GM23338 (cell line): ENCODE results near the gene OBSCN. TPM values are rescaled to one million over a fixed set of nuclear protein-coding genes. Genes with fewer than 3 reads are reported as not detected.

Experiments used
- ATAC-seq: fragments of 200-7000 bp; cut with Tn5 transposase; 3 replicates; pipeline ENCODE4 v1.9.1; 2020
- DNase-seq: peaks from one replicate; pipeline ENCODE4 v3.0.0-alpha.2; 2015; ENCODE audit warnings: low spot score
- H2AFZ ChIP-seq: fragments of 200-600 bp; sonication (generic); 2 replicates; pipeline ENCODE4 v1.8.0; 2016; ENCODE audit warnings: antibody characterized with exemption, mild to moderate bottlenecking, moderate library complexity
- H3F3A ChIP-seq: fragments of 200-600 bp; sonication (generic); replicated peaks from 2 replicates; pipeline ENCODE4 v1.8.0; 2017; ENCODE audit warnings: antibody characterized with exemption, mixed run types, low read depth
- H3K27ac ChIP-seq: fragments of 200-600 bp; sonication (generic); 2 replicates; pipeline ENCODE4 v1.6.1; 2016; ENCODE audit warnings: low read depth
- H3K27me3 ChIP-seq: fragments of 200-600 bp; sonication (generic); 2 replicates; pipeline ENCODE4 v1.8.0; 2016; ENCODE audit warnings: mild to moderate bottlenecking, mixed run types, moderate library complexity; ENCODE audit not compliant: insufficient read depth
- H3K36me3 ChIP-seq: fragments of 200-600 bp; sonication (generic); 2 replicates; pipeline ENCODE4 v1.8.0; 2016; ENCODE audit warnings: mild to moderate bottlenecking; ENCODE audit not compliant: insufficient read depth
- H3K4me1 ChIP-seq: fragments of 200-600 bp; sonication (generic); 2 replicates; pipeline ENCODE4 v1.8.0; 2016; ENCODE audit warnings: mild to moderate bottlenecking, moderate library complexity; ENCODE audit not compliant: insufficient read depth
- H3K4me2 ChIP-seq: fragments of 200-600 bp; sonication (generic); 2 replicates; pipeline ENCODE4 v1.7.1; 2017; ENCODE audit warnings: mixed run types
- H3K4me3 ChIP-seq: fragments of 200-600 bp; sonication (generic); 2 replicates; pipeline ENCODE4 v1.6.1; 2016; ENCODE audit warnings: mixed run types
- H3K79me2 ChIP-seq: fragments of 200-600 bp; sonication (generic); replicated peaks from 2 replicates; pipeline ENCODE4 v1.8.0; 2017; ENCODE audit warnings: mild to moderate bottlenecking; ENCODE audit not compliant: insufficient read depth
- H3K9me2 ChIP-seq: fragments of 200-600 bp; sonication (generic); 2 replicates; pipeline ENCODE4 v1.8.0; 2017; ENCODE audit not compliant: insufficient read depth
- H4K20me1 ChIP-seq: fragments of 200-600 bp; sonication (generic); replicated peaks from 2 replicates; pipeline ENCODE4 v1.8.0; 2017; ENCODE audit warnings: mild to moderate bottlenecking; ENCODE audit not compliant: insufficient read depth
- H3K27ac Mint-ChIP-seq: 2 replicates; pipeline ENCODE4 v1.8.0; 2020; ENCODE audit warnings: inconsistent platforms, mild to moderate bottlenecking, moderate library complexity, mixed read lengths
- H3K27me3 Mint-ChIP-seq: 3 replicates; pipeline ENCODE4 v1.8.0; 2022; ENCODE audit warnings: low read depth, mild to moderate bottlenecking, moderate library complexity, mixed read lengths, inconsistent platforms; ENCODE audit not compliant: insufficient read depth, poor library complexity
- H3K36me3 Mint-ChIP-seq: 3 replicates; pipeline ENCODE4 v1.8.0; 2021; ENCODE audit warnings: low read depth, mild to moderate bottlenecking, inconsistent platforms, moderate library complexity, mixed read lengths
- H3K4me1 Mint-ChIP-seq: 3 replicates; pipeline ENCODE4 v1.8.0; 2020; ENCODE audit warnings: mild to moderate bottlenecking, inconsistent platforms, mixed read lengths
- H3K4me3 Mint-ChIP-seq: 3 replicates; pipeline ENCODE4 v1.8.0; 2021; ENCODE audit warnings: moderate library complexity, mild to moderate bottlenecking, inconsistent platforms, mixed read lengths
- H3K9me3 Mint-ChIP-seq: 3 replicates; pipeline ENCODE4 v1.8.0; 2020; ENCODE audit warnings: moderate library complexity, mild to moderate bottlenecking, inconsistent platforms, mixed read lengths
- CREB1 ChIP-seq: fragments of 250-450 bp; sonication (Bioruptor Pico); IDR thresholded peaks from 2 replicates; pipeline ENCODE4 v1.5.0; 2020; ENCODE audit warnings: low read depth, mild to moderate bottlenecking, moderate library complexity
- EZH2 ChIP-seq: fragments of 200-600 bp; sonication (generic); IDR thresholded peaks from one replicate; pipeline ENCODE4 v1.8.0; 2017; ENCODE audit warnings: antibody characterized with exemption, mild to moderate bottlenecking, low read depth; ENCODE audit not compliant: unreplicated experiment
- EZH2phosphoT487 ChIP-seq: fragments of 200-600 bp; sonication (generic); IDR thresholded peaks from one replicate; pipeline ENCODE4 v1.8.1; 2018; ENCODE audit warnings: antibody characterized with exemption; ENCODE audit not compliant: unreplicated experiment
- JUNB ChIP-seq: IDR thresholded peaks from one replicate; pipeline ENCODE4 v1.6.1; 2016; ENCODE audit warnings: antibody characterized with exemption; ENCODE audit not compliant: unreplicated experiment
- NANOG ChIP-seq: IDR thresholded peaks from 2 replicates; pipeline ENCODE4 v1.6.1; 2016; ENCODE audit warnings: antibody characterized with exemption, borderline replicate concordance
- POLR2AphosphoS5 ChIP-seq: IDR thresholded peaks from 2 replicates; pipeline ENCODE4 v1.6.1; 2016; ENCODE audit warnings: antibody characterized with exemption, low read depth
- STAT1 ChIP-seq: IDR thresholded peaks from one replicate; pipeline ENCODE4 v1.6.1; 2016; ENCODE audit warnings: antibody characterized with exemption; ENCODE audit not compliant: unreplicated experiment
- ZNF114 ChIP-seq: fragments of 250-450 bp; sonication (Bioruptor Pico); IDR thresholded peaks from 2 replicates; pipeline ENCODE4 v1.5.0; 2020; ENCODE audit warnings: mild to moderate bottlenecking, moderate library complexity
- ZNF331 ChIP-seq: fragments of 250-450 bp; sonication (Bioruptor Pico); IDR thresholded peaks from 2 replicates; pipeline ENCODE4 v1.5.0; 2020; ENCODE audit warnings: low read depth, mild to moderate bottlenecking, moderate library complexity
- polyA plus RNA-seq: library from polyadenylated mRNA; unstranded; fragments of >200 nt; fragmentation: Nextera tagmentation; extraction: Ambion mirVana; gene quantifications from 2 replicates; pipeline ENCODE4 v1.2.1, GENCODE V29; 2016
- total RNA-seq: library from RNA; depleted of rRNA; stranded (reverse); fragments of >200 nt; shearing (Covaris generic); gene quantifications from 2 replicates; pipeline ENCODE4 v1.2.3, GENCODE V29; 2014
- TF ChIP-seq, protein P1 (sequence below): IDR thresholded peaks from 2 replicates; pipeline ENCODE4 v1.6.1; 2016; ENCODE audit warnings: antibody characterized with exemption
- TF ChIP-seq, protein P2 (sequence below): fragments of 250-450 bp; sonication (Bioruptor Pico); IDR thresholded peaks from 2 replicates; pipeline ENCODE4 v1.5.0; 2020; ENCODE audit warnings: mild to moderate bottlenecking, moderate library complexity
- TF ChIP-seq, protein P3 (sequence below): IDR thresholded peaks from one replicate; pipeline ENCODE4 v1.6.1; 2018; ENCODE audit warnings: antibody characterized with exemption; ENCODE audit not compliant: unreplicated experiment
- TF ChIP-seq, protein P4 (sequence below), 2 experiments: fragments of 200-600 bp in 1 of 2; sonication (generic) in 1 of 2; conservative IDR thresholded peaks; 2 replicates each; pipeline versions ENCODE4 v1.5.1 to v1.6.1; 2016 to 2017; ENCODE audit warnings: antibody characterized with exemption in 2 of 2, low read depth in 2 of 2, mild to moderate bottlenecking in 2 of 2, moderate library complexity in 1 of 2

OBSCN gene
- total and polyA plus RNA-seq, 2 experiments from 2014 or later: 8.4 to 38.5 TPM

DNA sequence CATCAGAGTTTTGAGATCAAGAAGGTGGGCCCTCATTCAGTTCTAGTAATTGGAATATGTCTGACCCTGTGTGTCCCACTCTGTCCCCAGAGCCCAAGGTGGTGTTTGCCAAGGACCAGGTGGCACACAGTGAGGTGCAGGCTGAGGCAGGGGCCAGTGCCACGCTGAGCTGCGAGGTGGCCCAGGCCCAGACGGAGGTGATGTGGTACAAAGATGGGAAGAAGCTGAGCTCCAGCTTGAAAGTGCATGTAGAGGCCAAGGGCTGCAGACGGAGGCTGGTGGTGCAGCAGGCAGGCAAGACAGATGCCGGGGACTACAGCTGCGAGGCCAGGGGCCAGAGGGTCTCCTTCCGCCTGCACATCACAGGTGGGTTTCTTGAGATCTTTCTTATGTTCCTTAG, 35.2 kb downstream of the OBSCN start:
- DNase-seq (no peak), ATAC-seq (no peak)
- no peak overlapping the region for H3K4me3 ChIP-seq
- TF ChIP-seq JUNB (no peak), ZNF114 (CRISPR knock-in tag) (no peak), STAT1 (no peak), EZH2 (no peak), POLR2AphosphoS5 (no peak), CREB1 (CRISPR knock-in tag) (no peak), EZH2phosphoT487 (no peak), ZNF331 (CRISPR knock-in tag) (no peak), NANOG (no peak)
- TF ChIP-seq, protein P1, sequence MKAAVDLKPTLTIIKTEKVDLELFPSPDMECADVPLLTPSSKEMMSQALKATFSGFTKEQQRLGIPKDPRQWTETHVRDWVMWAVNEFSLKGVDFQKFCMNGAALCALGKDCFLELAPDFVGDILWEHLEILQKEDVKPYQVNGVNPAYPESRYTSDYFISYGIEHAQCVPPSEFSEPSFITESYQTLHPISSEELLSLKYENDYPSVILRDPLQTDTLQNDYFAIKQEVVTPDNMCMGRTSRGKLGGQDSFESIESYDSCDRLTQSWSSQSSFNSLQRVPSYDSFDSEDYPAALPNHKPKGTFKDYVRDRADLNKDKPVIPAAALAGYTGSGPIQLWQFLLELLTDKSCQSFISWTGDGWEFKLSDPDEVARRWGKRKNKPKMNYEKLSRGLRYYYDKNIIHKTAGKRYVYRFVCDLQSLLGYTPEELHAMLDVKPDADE: no peak
- TF ChIP-seq, protein P2, sequence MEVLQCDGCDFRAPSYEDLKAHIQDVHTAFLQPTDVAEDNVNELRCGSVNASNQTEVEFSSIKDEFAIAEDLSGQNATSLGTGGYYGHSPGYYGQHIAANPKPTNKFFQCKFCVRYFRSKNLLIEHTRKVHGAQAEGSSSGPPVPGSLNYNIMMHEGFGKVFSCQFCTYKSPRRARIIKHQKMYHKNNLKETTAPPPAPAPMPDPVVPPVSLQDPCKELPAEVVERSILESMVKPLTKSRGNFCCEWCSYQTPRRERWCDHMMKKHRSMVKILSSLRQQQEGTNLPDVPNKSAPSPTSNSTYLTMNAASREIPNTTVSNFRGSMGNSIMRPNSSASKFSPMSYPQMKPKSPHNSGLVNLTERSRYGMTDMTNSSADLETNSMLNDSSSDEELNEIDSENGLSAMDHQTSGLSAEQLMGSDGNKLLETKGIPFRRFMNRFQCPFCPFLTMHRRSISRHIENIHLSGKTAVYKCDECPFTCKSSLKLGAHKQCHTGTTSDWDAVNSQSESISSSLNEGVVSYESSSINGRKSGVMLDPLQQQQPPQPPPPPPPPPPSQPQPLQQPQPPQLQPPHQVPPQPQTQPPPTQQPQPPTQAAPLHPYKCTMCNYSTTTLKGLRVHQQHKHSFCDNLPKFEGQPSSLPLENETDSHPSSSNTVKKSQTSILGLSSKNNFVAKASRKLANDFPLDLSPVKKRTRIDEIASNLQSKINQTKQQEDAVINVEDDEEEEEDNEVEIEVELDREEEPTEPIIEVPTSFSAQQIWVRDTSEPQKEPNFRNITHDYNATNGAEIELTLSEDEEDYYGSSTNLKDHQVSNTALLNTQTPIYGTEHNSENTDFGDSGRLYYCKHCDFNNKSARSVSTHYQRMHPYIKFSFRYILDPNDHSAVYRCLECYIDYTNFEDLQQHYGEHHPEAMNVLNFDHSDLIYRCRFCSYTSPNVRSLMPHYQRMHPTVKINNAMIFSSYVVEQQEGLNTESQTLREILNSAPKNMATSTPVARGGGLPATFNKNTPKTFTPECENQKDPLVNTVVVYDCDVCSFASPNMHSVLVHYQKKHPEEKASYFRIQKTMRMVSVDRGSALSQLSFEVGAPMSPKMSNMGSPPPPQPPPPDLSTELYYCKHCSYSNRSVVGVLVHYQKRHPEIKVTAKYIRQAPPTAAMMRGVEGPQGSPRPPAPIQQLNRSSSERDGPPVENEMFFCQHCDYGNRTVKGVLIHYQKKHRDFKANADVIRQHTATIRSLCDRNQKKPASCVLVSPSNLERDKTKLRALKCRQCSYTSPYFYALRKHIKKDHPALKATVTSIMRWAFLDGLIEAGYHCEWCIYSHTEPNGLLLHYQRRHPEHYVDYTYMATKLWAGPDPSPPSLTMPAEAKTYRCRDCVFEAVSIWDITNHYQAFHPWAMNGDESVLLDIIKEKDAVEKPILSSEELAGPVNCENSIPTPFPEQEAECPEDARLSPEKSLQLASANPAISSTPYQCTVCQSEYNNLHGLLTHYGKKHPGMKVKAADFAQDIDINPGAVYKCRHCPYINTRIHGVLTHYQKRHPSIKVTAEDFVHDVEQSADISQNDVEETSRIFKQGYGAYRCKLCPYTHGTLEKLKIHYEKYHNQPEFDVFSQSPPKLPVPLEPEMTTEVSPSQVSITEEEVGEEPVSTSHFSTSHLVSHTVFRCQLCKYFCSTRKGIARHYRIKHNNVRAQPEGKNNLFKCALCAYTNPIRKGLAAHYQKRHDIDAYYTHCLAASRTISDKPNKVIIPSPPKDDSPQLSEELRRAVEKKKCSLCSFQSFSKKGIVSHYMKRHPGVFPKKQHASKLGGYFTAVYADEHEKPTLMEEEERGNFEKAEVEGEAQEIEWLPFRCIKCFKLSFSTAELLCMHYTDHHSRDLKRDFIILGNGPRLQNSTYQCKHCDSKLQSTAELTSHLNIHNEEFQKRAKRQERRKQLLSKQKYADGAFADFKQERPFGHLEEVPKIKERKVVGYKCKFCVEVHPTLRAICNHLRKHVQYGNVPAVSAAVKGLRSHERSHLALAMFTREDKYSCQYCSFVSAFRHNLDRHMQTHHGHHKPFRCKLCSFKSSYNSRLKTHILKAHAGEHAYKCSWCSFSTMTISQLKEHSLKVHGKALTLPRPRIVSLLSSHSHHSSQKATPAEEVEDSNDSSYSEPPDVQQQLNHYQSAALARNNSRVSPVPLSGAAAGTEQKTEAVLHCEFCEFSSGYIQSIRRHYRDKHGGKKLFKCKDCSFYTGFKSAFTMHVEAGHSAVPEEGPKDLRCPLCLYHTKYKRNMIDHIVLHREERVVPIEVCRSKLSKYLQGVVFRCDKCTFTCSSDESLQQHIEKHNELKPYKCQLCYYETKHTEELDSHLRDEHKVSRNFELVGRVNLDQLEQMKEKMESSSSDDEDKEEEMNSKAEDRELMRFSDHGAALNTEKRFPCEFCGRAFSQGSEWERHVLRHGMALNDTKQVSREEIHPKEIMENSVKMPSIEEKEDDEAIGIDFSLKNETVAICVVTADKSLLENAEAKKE (CRISPR knock-in tag): no peak
- TF ChIP-seq, protein P3, sequence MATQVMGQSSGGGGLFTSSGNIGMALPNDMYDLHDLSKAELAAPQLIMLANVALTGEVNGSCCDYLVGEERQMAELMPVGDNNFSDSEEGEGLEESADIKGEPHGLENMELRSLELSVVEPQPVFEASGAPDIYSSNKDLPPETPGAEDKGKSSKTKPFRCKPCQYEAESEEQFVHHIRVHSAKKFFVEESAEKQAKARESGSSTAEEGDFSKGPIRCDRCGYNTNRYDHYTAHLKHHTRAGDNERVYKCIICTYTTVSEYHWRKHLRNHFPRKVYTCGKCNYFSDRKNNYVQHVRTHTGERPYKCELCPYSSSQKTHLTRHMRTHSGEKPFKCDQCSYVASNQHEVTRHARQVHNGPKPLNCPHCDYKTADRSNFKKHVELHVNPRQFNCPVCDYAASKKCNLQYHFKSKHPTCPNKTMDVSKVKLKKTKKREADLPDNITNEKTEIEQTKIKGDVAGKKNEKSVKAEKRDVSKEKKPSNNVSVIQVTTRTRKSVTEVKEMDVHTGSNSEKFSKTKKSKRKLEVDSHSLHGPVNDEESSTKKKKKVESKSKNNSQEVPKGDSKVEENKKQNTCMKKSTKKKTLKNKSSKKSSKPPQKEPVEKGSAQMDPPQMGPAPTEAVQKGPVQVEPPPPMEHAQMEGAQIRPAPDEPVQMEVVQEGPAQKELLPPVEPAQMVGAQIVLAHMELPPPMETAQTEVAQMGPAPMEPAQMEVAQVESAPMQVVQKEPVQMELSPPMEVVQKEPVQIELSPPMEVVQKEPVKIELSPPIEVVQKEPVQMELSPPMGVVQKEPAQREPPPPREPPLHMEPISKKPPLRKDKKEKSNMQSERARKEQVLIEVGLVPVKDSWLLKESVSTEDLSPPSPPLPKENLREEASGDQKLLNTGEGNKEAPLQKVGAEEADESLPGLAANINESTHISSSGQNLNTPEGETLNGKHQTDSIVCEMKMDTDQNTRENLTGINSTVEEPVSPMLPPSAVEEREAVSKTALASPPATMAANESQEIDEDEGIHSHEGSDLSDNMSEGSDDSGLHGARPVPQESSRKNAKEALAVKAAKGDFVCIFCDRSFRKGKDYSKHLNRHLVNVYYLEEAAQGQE: no peak
- TF ChIP-seq, protein P4, sequence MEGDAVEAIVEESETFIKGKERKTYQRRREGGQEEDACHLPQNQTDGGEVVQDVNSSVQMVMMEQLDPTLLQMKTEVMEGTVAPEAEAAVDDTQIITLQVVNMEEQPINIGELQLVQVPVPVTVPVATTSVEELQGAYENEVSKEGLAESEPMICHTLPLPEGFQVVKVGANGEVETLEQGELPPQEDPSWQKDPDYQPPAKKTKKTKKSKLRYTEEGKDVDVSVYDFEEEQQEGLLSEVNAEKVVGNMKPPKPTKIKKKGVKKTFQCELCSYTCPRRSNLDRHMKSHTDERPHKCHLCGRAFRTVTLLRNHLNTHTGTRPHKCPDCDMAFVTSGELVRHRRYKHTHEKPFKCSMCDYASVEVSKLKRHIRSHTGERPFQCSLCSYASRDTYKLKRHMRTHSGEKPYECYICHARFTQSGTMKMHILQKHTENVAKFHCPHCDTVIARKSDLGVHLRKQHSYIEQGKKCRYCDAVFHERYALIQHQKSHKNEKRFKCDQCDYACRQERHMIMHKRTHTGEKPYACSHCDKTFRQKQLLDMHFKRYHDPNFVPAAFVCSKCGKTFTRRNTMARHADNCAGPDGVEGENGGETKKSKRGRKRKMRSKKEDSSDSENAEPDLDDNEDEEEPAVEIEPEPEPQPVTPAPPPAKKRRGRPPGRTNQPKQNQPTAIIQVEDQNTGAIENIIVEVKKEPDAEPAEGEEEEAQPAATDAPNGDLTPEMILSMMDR (conservative IDR thresholded peaks at IDR 0.05; ENCODE audit: low read depth in 2 of 2): no peak
- H2AFZ ChIP-seq: no peak overlapping the region
- Mint-ChIP-seq H3K27ac (no peak overlapping the region), H3K36me3 (peaks cover 100% of the 10 kb centered on the region), H3K4me3 (no peak overlapping the region), H3K27me3 (peaks cover 10% of the 10 kb centered on the region), H3K9me3 (peaks cover 45% of the 10 kb centered on the region), H3K4me1 (no peaks in the 10 kb centered on the region)
- no peaks in the 10 kb centered on the region for H3K27me3 ChIP-seq
- no peaks in the 10 kb centered on the region for H4K20me1 ChIP-seq
- H3K36me3 ChIP-seq: peaks cover 40% of the 10 kb centered on the region
- H3K4me1 ChIP-seq: no peaks in the 10 kb centered on the region
- no peaks in the 10 kb centered on the region; the same call in 1 of the 2 replicates for H3K9me2 ChIP-seq
- H3F3A ChIP-seq: no peaks in the 10 kb centered on the region
- no peaks in the 10 kb centered on the region for H3K79me2 ChIP-seq
- H3K4me2 ChIP-seq: no peak overlapping the region
- no peak overlapping the region for H3K27ac ChIP-seq
